ENCODE measurements around the gene FUT7. TPM values are rescaled to one million over a fixed set of nuclear protein-coding genes. Genes with fewer than 3 reads are reported as not detected.

Gene FUT7
- total and polyA plus RNA-seq, 2 of the 13 experiments (the other 11 are each of a cell fraction or from before 2014, with no cell fraction given), result 0.05 TPM; not detected in 1

- TF ChIP-seq MTERF4 (CRISPR knock-in tag; IDR thresholded peaks at IDR 0.05) (0 out of 2 replicates have a peak, but pooled peaks have one; percentile 28), ZBTB43 (CRISPR knock-in tag; conservative IDR thresholded peaks at IDR 0.05) (0 out of 2 replicates have a peak, but pooled peaks have one; percentile 42), ZNF678 (CRISPR knock-in tag; IDR thresholded peaks at IDR 0.05) (no peak), ZEB1 (IDR thresholded peaks at IDR 0.05; ENCODE audit: insufficient replicate concordance, low read depth) (no peak), HOMEZ (CRISPR knock-in tag; IDR thresholded peaks at IDR 0.05; ENCODE audit: low read depth) (no peak), RBFOX2 (IDR thresholded peaks at IDR 0.05; ENCODE audit: low read depth, low read length) (peak; percentile 69), CCAR2 (optimal IDR thresholded peaks at IDR 0.05; ENCODE audit: low read depth, low read length) (no peak), POLR2G (IDR thresholded peaks at IDR 0.05; ENCODE audit: low read depth, low read length) (peak; percentile 27; the same call in 1 of the 2 replicates), ADNP (CRISPR knock-in tag; IDR thresholded peaks at IDR 0.05) (no peak), ELF3 (CRISPR knock-in tag; IDR thresholded peaks at IDR 0.05) (peak; percentile 19; the same call in 1 of the 2 replicates), YEATS2 (CRISPR knock-in tag; IDR thresholded peaks at IDR 0.05; ENCODE audit: borderline replicate concordance) (no peak), ZNF577 (CRISPR knock-in tag; IDR thresholded peaks at IDR 0.05; ENCODE audit: borderline replicate concordance, low read depth) (no peak), SSRP1 (CRISPR knock-in tag; IDR thresholded peaks at IDR 0.05) (no peak), ZNF138 (CRISPR knock-in tag; IDR thresholded peaks at IDR 0.05; ENCODE audit: low read depth) (no peak), GLI4 (CRISPR knock-in tag; IDR thresholded peaks at IDR 0.05; ENCODE audit: borderline replicate concordance) (peak; percentile 79; the same call in 1 of the 2 replicates), RBM22 (optimal IDR thresholded peaks at IDR 0.05; ENCODE audit: low read length) (no peak), DDIT3 (CRISPR knock-in tag; IDR thresholded peaks at IDR 0.05) (no peak), CBX5 (CRISPR knock-in tag; IDR thresholded peaks at IDR 0.05; ENCODE audit: borderline replicate concordance) (no peak), BRF2 (CRISPR knock-in tag; IDR thresholded peaks at IDR 0.05) (no peak), ZBTB10 (CRISPR knock-in tag; IDR thresholded peaks at IDR 0.05; ENCODE audit: borderline replicate concordance) (0 out of 2 replicates have a peak, but pooled peaks have one; percentile 18), ZBTB3 (CRISPR knock-in tag; IDR thresholded peaks at IDR 0.05; ENCODE audit: borderline replicate concordance, low read depth) (no peak; the same call in 1 of the 2 replicates)
Measured at GRCh38 chr9:136991993-136992818, 39.7 kb downstream of the FUT7 start, which contains the start of gene PAXX (continued).
